Activated CD8-positive, alpha-beta memory T cell treated with anti-CD3 and anti-CD28 coated beads, Interleukin-2, amount 10 ng/mL, durations not matched to agents 7 days and 5 days (primary cell): ENCODE results near the gene PDE1C. TPM values are rescaled to one million over a fixed set of nuclear protein-coding genes. Genes with fewer than 3 reads are reported as not detected.

Experiments used
- ATAC-seq: fragments of 150-1000 bp; cut with Tn5 transposase; one replicate; pipeline ENCODE4 v1.10.0; 2021; ENCODE audit warnings: moderate library complexity
- CTCF ChIA-PET: fragments of 350-600 bp; sonication (Branson Sonifier 250); formaldehyde crosslinking; loops from one replicate; lab custom pipeline; 2021; ENCODE audit warnings: antibody characterized with exemption; lab: Charles Lee
- DNase-seq: peaks from one replicate; pipeline ENCODE4 v3.0.0-alpha.2; 2020
- H3K27ac Mint-ChIP-seq: one replicate; pipeline ENCODE4 v1.8.0; 2021; ENCODE audit warnings: mild to moderate bottlenecking, mixed read lengths
- H3K27me3 Mint-ChIP-seq: one replicate; pipeline ENCODE4 v1.8.0; 2021; ENCODE audit warnings: mixed read lengths
- H3K36me3 Mint-ChIP-seq: one replicate; pipeline ENCODE4 v1.8.0; 2021; ENCODE audit warnings: mild to moderate bottlenecking, mixed read lengths
- H3K4me1 Mint-ChIP-seq: one replicate; pipeline ENCODE4 v1.8.0; 2021; ENCODE audit warnings: mixed read lengths
- H3K4me3 Mint-ChIP-seq: one replicate; pipeline ENCODE4 v1.8.0; 2021; ENCODE audit warnings: mild to moderate bottlenecking, moderate library complexity, mixed read lengths
- H3K9me3 Mint-ChIP-seq: one replicate; pipeline ENCODE4 v1.8.0; 2022; ENCODE audit warnings: low read depth, mixed read lengths
- total RNA-seq, 2 experiments: library from RNA; stranded (reverse); gene quantifications; one replicate each; pipeline ENCODE4 v1.2.3, GENCODE V29; 2021

PDE1C gene
- total RNA-seq, 2 experiments from 2014 or later = not detected

DNA sequence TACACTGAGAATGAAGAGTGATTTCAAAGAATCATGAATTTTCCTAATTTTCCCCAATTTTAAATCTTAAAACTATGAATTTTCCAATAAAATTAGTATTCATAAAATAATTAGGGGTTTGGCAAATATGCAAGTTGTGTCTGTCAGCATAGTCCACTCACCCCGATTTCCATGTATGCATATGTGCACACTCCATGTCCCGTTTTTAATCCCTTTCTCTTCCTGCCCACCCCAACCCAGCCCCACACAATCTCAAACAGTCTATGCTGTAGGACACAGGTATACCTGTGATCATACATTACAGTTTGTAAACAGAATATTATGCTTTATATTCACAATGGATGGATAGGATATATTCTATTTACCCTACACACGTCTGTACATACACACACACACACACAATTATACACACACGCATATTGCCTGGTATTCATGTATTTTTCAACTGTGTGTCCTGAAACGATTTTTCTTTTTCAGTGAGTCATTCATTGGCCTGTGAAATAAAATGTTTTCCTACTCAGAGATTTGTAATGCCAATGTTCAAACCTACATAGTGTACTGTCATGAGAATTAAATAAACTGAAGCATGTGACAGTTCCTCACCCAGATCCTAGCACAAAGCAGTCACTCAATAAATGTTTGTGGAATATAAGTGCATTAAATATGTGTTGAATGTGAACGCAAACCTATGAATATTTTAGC is 144.3 kb downstream of the PDE1C start:
- CTCF ChIA-PET = no interaction called here
- no peak overlapping the region for H3K27ac Mint-ChIP-seq

DNA sequence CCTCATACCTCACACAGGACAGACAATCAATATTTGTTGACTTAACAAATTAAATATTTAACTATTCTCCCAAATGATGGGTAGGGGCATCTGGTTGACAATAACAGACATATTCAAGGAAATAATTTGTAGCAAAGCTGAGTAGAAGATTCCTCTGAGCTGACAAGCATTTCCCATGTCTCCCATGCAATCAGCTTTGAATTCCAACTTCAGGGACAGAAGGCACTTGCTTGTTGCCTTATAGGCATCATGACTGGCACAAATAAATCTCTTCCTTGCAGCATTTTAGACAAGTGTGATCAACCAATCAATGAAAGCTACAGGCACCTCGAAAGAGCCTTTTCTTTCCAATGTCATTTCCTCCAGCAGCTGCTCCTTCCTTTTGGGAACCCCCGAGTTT is 146.0 kb downstream of the PDE1C start:
- H3K9me3 Mint-ChIP-seq = no peaks in the 10 kb centered on the region
- DNase-seq (no peak), ATAC-seq (no peak)
- H3K4me1 Mint-ChIP-seq = no peaks in the 10 kb centered on the region
- no peaks in the 10 kb centered on the region for H3K36me3 Mint-ChIP-seq
- H3K27ac Mint-ChIP-seq = no peak overlapping the region
- no peak overlapping the region for H3K4me3 Mint-ChIP-seq
- H3K27me3 Mint-ChIP-seq = no peaks in the 10 kb centered on the region
- CTCF ChIA-PET = no interaction called here

More for the DNA sequence above, 144.3 kb downstream of the PDE1C start:
- ATAC-seq (no peak), DNase-seq (no peak)
- no peaks in the 10 kb centered on the region for H3K9me3 Mint-ChIP-seq
- H3K36me3 Mint-ChIP-seq = no peaks in the 10 kb centered on the region
- no peaks in the 10 kb centered on the region for H3K27me3 Mint-ChIP-seq
- no peaks in the 10 kb centered on the region for H3K4me1 Mint-ChIP-seq
- no peak overlapping the region for H3K4me3 Mint-ChIP-seq

DNA sequence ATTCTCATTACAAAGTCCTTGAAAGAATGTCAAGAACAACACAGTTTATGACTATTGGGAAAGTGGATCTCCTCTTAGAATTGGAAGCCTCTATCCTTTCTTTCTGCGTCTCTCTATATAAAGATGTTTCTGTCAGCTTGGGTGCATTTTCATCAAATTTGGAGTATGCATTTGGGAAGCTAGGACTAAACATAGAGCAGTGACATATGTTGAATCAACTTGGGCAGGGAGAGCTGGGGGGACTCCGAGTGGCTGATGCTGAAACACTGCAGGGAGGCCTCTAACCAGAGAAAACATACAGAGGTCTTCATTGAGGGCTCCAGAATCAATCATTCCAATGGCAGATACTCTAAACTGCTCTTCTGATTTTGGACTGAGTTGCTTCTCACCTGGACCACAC is 147.4 kb downstream of the PDE1C start:
- Mint-ChIP-seq H3K9me3 (no peaks in the 10 kb centered on the region), H3K4me3 (no peak overlapping the region), H3K4me1 (no peaks in the 10 kb centered on the region), H3K36me3 (no peaks in the 10 kb centered on the region), H3K27me3 (no peaks in the 10 kb centered on the region), H3K27ac (no peak overlapping the region)
- CTCF ChIA-PET = no interaction called here
- DNase-seq (no peak), ATAC-seq (no peak)

DNA sequence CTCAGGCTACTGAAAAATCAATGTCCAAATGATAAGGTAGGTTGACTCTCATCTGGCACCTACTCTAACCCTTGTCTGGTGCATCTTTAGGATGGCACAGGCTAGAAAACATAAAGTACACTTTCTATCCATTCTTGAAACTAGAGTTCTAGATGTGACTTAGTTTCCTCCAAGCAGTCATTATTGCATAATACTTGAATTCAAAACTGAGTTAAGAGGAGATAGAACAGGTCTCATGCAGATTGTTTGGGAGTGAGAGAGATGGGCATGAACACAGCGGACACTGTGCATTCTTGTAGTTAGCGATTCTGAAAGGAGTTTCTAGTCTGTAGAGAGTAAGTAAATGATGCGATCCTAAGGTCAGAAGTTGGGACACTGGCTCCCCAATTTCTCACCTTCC is 149.2 kb downstream of the PDE1C start:
- H3K4me3 Mint-ChIP-seq = no peak overlapping the region
- H3K36me3 Mint-ChIP-seq = no peaks in the 10 kb centered on the region
- ATAC-seq (no peak), DNase-seq (no peak)
- H3K27me3 Mint-ChIP-seq = no peaks in the 10 kb centered on the region
- peaks cover 3% of the 10 kb centered on the region for H3K9me3 Mint-ChIP-seq
- CTCF ChIA-PET = no interaction called here
- no peak overlapping the region for H3K27ac Mint-ChIP-seq
- no peaks in the 10 kb centered on the region for H3K4me1 Mint-ChIP-seq

DNA sequence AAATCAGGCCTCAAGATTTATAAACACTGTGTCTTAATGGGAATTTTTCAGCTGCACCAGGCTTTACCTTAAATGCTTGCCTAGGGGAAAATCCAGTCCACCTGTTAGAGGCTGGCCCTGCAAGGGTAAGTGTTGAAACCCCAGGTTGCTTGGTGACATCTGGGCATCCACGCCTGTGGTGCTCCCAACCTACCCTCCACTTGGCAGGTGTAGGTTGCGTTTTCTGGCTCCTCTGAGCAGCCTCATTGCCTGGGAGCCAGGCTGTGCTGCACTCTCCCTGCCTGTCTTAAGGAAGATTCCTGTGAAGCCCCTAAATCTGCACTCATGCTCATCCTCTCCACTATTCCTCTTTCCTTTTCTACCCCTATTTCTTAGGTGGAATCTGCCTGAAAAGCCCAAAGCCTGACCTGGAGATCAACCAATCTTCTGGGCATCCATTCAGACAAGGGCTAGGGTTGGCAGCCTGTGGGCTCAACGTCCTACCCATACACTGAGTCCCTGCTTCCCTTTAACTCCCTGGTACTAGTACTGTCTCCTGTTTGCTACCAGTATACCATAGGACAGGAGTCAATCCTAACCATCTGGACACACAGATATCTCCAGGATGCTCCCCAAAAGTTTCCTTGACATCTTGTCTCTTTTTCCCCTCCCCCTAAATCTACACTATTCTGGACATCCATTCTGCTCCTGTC is 150.4 kb downstream of the PDE1C start:
- no peaks in the 10 kb centered on the region for H3K4me1 Mint-ChIP-seq
- CTCF ChIA-PET = no interaction called here
- H3K27me3 Mint-ChIP-seq = no peaks in the 10 kb centered on the region
- no peak overlapping the region for H3K27ac Mint-ChIP-seq
- no peak for ATAC-seq
- no peaks in the 10 kb centered on the region for H3K36me3 Mint-ChIP-seq
- DNase-seq = no peak
- H3K9me3 Mint-ChIP-seq = peaks cover 3% of the 10 kb centered on the region
- no peak overlapping the region for H3K4me3 Mint-ChIP-seq

DNA sequence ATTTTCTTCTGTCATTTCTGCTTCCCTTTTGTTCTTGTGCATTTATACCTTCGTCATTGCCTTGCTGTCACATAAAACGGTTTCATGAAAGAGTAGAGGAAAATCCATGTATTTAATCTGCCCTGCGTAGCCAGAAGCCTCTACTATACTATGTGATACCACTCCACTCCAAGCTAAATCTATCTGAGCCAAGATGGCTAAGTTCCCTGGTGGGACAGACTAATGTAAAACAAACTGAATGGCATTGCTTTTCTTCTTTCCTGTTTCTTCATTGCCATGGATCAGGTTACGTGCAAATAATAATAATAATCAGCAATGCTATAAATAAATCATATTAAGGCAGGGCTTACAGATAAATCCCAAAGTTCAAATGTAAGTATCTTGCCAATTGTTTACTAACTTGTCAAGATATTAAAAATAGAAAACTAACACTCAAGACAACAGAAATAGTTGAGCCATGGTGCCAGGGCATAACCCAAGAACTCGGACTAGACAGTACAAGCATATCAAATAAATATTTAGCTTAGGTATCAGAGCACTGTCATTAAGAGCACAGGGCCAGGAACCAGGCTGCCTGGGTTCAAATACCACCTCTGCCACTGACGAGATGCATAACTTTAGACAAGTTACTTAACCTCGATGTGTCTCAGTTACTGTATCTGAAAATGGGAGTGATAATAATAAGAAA is 151.4 kb downstream of the PDE1C start:
- H3K36me3 Mint-ChIP-seq = no peaks in the 10 kb centered on the region
- CTCF ChIA-PET = no interaction called here
- H3K4me1 Mint-ChIP-seq = no peaks in the 10 kb centered on the region
- H3K4me3 Mint-ChIP-seq = no peak overlapping the region
- no peaks in the 10 kb centered on the region for H3K27me3 Mint-ChIP-seq
- ATAC-seq (no peak), DNase-seq (no peak)
- no peak overlapping the region for H3K27ac Mint-ChIP-seq
- H3K9me3 Mint-ChIP-seq = peaks cover 3% of the 10 kb centered on the region

DNA sequence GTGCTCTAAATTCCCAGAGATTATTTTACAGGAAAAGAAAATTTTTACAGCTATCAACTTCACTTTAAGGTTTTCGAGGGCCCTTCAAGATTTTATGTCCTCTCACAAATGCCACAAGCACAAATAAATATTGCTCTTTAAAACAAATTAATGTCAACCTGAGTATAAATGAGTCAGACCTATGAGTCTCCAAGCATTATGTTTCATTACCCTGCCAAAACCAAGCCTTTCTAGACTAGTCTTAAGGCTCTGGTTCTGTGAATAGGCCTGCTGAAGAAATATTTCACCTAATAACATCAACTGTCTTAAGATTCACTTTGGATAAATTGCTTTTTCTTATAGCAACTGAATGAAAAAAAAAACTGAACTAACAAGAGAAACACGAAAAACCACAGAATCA is 153.0 kb downstream of the PDE1C start:
- CTCF ChIA-PET = no interaction called here
- no peaks in the 10 kb centered on the region for H3K4me1 Mint-ChIP-seq

DNA sequence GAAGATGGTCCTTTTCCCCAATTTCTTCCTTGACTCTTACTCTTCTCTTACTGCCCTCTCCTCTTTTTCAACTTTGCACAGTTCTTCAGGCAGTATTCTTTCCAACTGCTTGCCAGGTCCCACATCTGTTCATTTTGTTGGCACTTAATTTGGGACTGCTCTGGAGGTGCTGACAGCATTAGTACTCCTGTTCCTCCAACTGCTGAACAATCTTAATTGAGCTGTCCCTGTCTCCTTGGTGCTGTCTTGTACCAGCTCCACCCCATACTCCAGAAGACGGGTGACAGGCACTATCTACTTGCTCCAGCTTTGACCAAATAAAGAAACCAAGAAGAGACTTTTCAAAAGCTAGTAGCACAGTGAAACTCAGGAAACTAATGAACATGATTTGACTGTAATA is 160.0 kb downstream of the PDE1C start:
- H3K36me3 Mint-ChIP-seq = no peaks in the 10 kb centered on the region
- no peak overlapping the region for H3K4me3 Mint-ChIP-seq
- H3K27me3 Mint-ChIP-seq = no peaks in the 10 kb centered on the region
- DNase-seq (no peak), ATAC-seq (no peak)
- H3K27ac Mint-ChIP-seq = no peak overlapping the region
- no peaks in the 10 kb centered on the region for H3K4me1 Mint-ChIP-seq
- CTCF ChIA-PET = no interaction called here
- H3K9me3 Mint-ChIP-seq = peaks cover 3% of the 10 kb centered on the region

More for the DNA sequence above, 153.0 kb downstream of the PDE1C start:
- Mint-ChIP-seq H3K27ac (no peak overlapping the region), H3K4me3 (no peak overlapping the region), H3K36me3 (no peaks in the 10 kb centered on the region), H3K9me3 (peaks cover 3% of the 10 kb centered on the region), H3K27me3 (no peaks in the 10 kb centered on the region)
- DNase-seq = no peak
- ATAC-seq = no peak

DNA sequence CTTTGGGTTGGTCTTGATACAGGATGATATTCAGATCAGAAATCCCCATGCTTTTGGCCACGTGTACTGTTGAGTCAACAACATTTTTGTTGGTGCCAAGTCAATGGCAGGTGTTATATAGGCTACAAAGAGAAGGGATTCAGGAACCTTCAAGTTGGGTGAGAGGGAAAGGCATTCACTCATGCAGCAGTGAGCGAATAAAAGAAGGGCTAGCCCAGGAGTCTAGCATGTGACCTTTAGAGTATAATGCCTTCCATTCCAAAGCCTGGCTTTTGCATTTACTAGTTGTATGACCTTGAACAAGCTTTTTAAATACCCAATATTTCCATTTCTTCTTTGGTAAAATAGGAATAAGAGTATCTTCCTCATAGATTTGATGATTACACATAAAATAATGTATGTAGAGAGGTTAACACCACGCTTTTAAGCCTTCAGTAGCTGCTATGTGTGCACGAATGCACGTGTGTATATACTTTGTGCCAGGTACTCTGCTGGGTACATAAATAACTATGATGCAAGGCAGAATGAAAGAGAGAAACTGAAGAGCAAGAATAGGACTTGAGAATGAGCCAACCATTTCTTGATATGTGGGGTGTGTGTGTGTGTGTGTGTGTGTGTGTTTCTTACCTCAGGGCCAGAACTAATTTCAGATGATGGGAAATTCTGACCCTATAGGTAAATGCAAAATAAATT is 163.6 kb downstream of the PDE1C start:
- Mint-ChIP-seq H3K4me3 (no peak overlapping the region), H3K27me3 (no peaks in the 10 kb centered on the region), H3K27ac (no peak overlapping the region), H3K4me1 (no peaks in the 10 kb centered on the region), H3K36me3 (no peaks in the 10 kb centered on the region), H3K9me3 (peaks cover 3% of the 10 kb centered on the region)
- ATAC-seq = no peak
- CTCF ChIA-PET = no interaction called here
- DNase-seq = no peak

DNA sequence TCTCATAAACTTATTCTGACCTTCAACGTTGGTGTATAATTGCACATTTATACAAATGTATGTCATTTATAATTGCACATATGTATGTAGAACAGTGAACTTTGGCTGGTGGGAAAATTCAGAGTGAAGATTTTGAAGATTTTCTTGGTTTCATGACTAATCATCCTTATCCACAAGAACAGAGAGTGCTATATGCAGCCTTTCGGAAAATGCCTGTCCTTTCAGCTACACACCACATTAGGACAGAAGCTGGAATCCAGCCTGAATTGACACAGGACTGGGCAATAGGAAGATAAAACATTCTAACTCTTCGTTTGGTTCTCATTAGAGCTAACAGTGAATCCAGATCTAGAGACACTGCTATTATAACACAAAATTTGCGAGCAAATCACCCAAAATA is 166.2 kb downstream of the PDE1C start:
- Mint-ChIP-seq H3K4me3 (no peak overlapping the region), H3K27ac (no peak overlapping the region), H3K27me3 (no peaks in the 10 kb centered on the region), H3K36me3 (no peaks in the 10 kb centered on the region), H3K4me1 (no peaks in the 10 kb centered on the region), H3K9me3 (peaks cover 5% of the 10 kb centered on the region)
- no peak for ATAC-seq
- CTCF ChIA-PET = no interaction called here
- no peak for DNase-seq

DNA sequence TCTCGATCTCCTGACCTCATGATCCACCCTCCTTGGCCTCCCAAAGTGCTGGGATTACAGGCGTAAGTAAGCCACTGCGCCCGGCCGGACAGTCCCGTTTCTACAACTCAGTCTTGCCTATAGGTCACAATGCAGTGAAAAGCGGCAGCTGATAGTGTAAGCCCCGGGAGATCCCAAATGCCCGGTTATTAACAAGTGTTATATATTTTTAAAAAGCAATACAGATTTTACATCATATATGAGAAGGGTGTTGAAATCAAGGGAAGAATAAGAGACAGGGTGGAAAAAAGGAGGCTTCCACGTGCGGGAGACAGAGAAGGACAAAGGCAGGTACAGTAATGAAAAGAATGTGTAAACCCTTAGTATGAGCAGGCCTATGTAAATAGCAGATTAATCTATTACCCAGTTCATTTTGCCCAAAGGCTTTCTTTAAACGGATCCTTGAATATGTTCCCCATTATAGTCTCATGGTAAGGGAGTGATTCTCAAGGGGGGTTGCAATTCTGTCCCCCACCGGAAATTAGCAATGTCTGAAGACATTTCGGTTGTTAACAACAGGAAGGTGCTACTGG is 170.8 kb downstream of the PDE1C start:
- no peaks in the 10 kb centered on the region for H3K4me1 Mint-ChIP-seq
- no peaks in the 10 kb centered on the region for H3K36me3 Mint-ChIP-seq
- CTCF ChIA-PET = no interaction called here
- ATAC-seq (no peak), DNase-seq (no peak)
- no peaks in the 10 kb centered on the region for H3K27me3 Mint-ChIP-seq
- H3K27ac Mint-ChIP-seq = no peak overlapping the region
- peaks cover 10% of the 10 kb centered on the region for H3K9me3 Mint-ChIP-seq
- H3K4me3 Mint-ChIP-seq = no peak overlapping the region

DNA sequence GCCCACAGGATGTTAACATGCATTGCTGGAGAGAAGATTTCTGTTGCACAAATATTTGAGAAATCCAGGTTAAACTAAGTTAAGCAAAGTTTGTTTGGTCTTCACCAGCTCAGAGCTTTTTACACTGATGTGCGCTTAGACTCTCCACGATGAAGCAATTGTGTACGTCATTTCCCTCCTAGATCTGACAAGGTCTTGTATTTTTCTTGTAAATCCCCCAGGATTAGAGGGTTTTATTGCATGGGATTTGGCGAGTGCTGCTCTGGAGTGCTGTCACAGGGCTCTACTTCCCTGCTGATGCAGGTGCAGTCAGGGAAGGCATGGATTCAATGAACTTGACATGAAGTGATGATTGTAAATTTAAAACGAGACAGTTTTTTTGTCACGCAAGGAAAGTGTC is 173.3 kb downstream of the PDE1C start:
- H3K36me3 Mint-ChIP-seq = no peaks in the 10 kb centered on the region
- H3K9me3 Mint-ChIP-seq = peaks cover 14% of the 10 kb centered on the region
- DNase-seq (no peak), ATAC-seq (no peak)
- no peaks in the 10 kb centered on the region for H3K27me3 Mint-ChIP-seq
- H3K4me1 Mint-ChIP-seq = no peaks in the 10 kb centered on the region
- no peak overlapping the region for H3K4me3 Mint-ChIP-seq
- CTCF ChIA-PET = no interaction called here
- no peak overlapping the region for H3K27ac Mint-ChIP-seq

DNA sequence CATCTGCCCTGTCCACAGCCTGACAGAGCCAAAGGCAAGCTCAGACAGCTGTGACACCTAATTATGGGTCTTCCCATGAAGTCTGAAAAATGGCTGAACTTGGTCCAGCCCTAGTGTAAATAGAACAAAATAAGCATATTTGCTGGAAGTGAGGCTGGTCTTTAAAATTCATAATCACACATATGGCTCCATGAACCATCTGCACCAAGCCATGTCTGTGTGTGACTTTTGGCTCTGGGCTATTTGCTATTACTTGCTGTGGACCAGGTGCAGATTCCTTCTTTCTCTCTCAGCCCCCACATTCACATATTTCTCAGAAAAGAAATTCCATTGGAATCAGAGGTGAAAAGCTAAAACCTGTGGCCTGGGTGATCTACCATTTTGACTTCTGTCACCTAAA is 175.9 kb downstream of the PDE1C start:
- no peak overlapping the region for H3K27ac Mint-ChIP-seq
- no peak for ATAC-seq
- no peaks in the 10 kb centered on the region for H3K4me1 Mint-ChIP-seq
- peaks cover 11% of the 10 kb centered on the region for H3K9me3 Mint-ChIP-seq
- CTCF ChIA-PET = no interaction called here
- no peak for DNase-seq
- no peak overlapping the region for H3K4me3 Mint-ChIP-seq
- no peaks in the 10 kb centered on the region for H3K36me3 Mint-ChIP-seq
- no peaks in the 10 kb centered on the region for H3K27me3 Mint-ChIP-seq
